ENCODE data around the gene HK2.
"Not testable (repeated sequence)": the region's sequence is repeated elsewhere in the genome, so short reads cannot be mapped to it uniquely, and the experiment has no call there.

Gene HK2

GRCh38 chr2:74877376-74877775, 43.4 kb downstream of the HK2 start:
- no peak for DNase-seq (ENCODE audit: low spot score)

- DNase-seq (ENCODE audit: low spot score), result no peak
Observed at GRCh38 chr2:74877781-74878433, 44.0 kb downstream of the HK2 start.

GRCh38 chr2:74878551-74878950, 44.6 kb downstream of the HK2 start:
- no peak for DNase-seq (ENCODE audit: low spot score)

- no peak for DNase-seq (ENCODE audit: low spot score)
Observed at GRCh38 chr2:74880054-74880728, 46.3 kb downstream of the HK2 start.

- DNase-seq (ENCODE audit: low spot score), result no peak
Observed at GRCh38 chr2:74881176-74881575, 47.2 kb downstream of the HK2 start.

GRCh38 chr2:74881626-74882298, 47.8 kb downstream of the HK2 start:
- no peak for DNase-seq (ENCODE audit: low spot score)

GRCh38 chr2:74882299-74882687, 48.4 kb downstream of the HK2 start:
- no peak for DNase-seq (ENCODE audit: low spot score)

- no peak for DNase-seq (ENCODE audit: low spot score)
Observed at GRCh38 chr2:74883011-74883410, 49.1 kb downstream of the HK2 start.

GRCh38 chr2:74884118-74884762, 50.3 kb downstream of the HK2 start:
- no peak for DNase-seq (ENCODE audit: low spot score)

GRCh38 chr2:74884866-74885265, 50.9 kb downstream of the HK2 start:
- DNase-seq (ENCODE audit: low spot score), result no peak

GRCh38 chr2:74886251-74886650, 52.3 kb downstream of the HK2 start:
- no peak for DNase-seq (ENCODE audit: low spot score)

- no peak for DNase-seq (ENCODE audit: low spot score)
Observed at GRCh38 chr2:74886811-74887210, 52.9 kb downstream of the HK2 start.

GRCh38 chr2:74887445-74887951, 53.6 kb downstream of the HK2 start:
- no peak for DNase-seq (ENCODE audit: low spot score)

- DNase-seq (ENCODE audit: low spot score), result no peak
Observed at GRCh38 chr2:74887960-74888700, 54.2 kb downstream of the HK2 start.

- DNase-seq (ENCODE audit: low spot score), result no peak
Observed at GRCh38 chr2:74889159-74889558, 55.2 kb downstream of the HK2 start.

- no peak for DNase-seq (ENCODE audit: low spot score)
Observed at GRCh38 chr2:74890711-74891110, 56.8 kb downstream of the HK2 start.

GRCh38 chr2:74891136-74891764, 57.3 kb downstream of the HK2 start:
- no peak for DNase-seq (ENCODE audit: low spot score)

- DNase-seq (ENCODE audit: low spot score), result not testable (repeated sequence)
Observed at GRCh38 chr2:74891816-74892215, 57.9 kb downstream of the HK2 start.

- DNase-seq (ENCODE audit: low spot score), result no peak
Observed at GRCh38 chr2:74892609-74893008, 58.7 kb downstream of the HK2 start.

- no peak for DNase-seq (ENCODE audit: low spot score)
Observed at GRCh38 chr2:74893332-74893731, 59.4 kb downstream of the HK2 start.

GRCh38 chr2:74894272-74894981, 60.5 kb downstream of the HK2 start:
- DNase-seq (ENCODE audit: low spot score), result no peak
